Endothelial cell of umbilical vein (primary cell): Measurements from ENCODE around the gene CLNK.

Source experiments
- EZH2 ChIP-seq: IDR thresholded peaks from 2 replicates; pipeline ENCODE4 v1.6.1; 2012; ENCODE audit warnings: borderline replicate concordance, low read depth, mild to moderate bottlenecking, moderate library complexity, low read length, inconsistent platforms; ENCODE audit not compliant: severe bottlenecking
- FOS ChIP-seq: IDR thresholded peaks from 2 replicates; pipeline ENCODE4 v1.6.1; 2011; ENCODE audit warnings: mild to moderate bottlenecking, low read length, moderate library complexity, borderline replicate concordance; ENCODE audit not compliant: insufficient read depth
- JUN ChIP-seq: IDR thresholded peaks from 2 replicates; pipeline ENCODE4 v1.6.1; 2011; ENCODE audit warnings: borderline replicate concordance, low read depth; ENCODE audit not compliant: insufficient read length, insufficient read depth
- POLR2A ChIP-seq: IDR thresholded peaks from 2 replicates; pipeline ENCODE4 v1.6.1; 2012; ENCODE audit warnings: low read depth, mild to moderate bottlenecking, control low read depth, low read length
- POLR2AphosphoS5 ChIP-seq: IDR thresholded peaks from 2 replicates; pipeline ENCODE4 v1.6.1; 2012; ENCODE audit warnings: low read depth, mild to moderate bottlenecking, control low read depth, low read length, moderate library complexity; ENCODE audit not compliant: insufficient read depth
- TF ChIP-seq, protein P1 (sequence below), 2 donors: IDR thresholded peaks; 1 replicate in 1 of 2; 2 replicates in 1 of 2; pipeline ENCODE4 v1.5.1; 2011; ENCODE audit warnings: low read length in 2 of 2, mild to moderate bottlenecking in 2 of 2, moderate library complexity in 2 of 2, control low read depth in 1 of 2, inconsistent platforms in 1 of 2, low read depth in 1 of 2; ENCODE audit not compliant: insufficient read depth in 1 of 2; ENCODE audit errors: extremely low read depth in 1 of 2

DNA sequence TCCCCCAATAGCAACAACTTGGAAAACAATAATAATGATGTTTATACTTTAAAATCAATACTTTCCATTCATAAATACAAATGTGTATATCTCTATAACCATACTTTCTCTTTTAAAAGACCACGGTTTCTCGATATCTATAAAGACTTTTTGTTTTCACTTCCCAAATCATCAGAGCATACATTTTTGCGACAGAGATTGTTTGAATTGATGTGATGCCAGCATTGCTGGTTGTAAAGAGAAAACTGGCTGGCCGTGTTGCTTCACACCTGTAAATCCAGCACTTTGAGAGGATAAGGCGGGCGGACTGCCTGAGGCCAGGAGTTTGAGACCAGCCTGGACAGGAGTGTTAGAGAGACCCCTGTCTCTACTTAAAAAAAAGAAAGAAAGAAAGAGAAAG is 149.7 kb downstream of the CLNK start:
- TF ChIP-seq, protein P1, sequence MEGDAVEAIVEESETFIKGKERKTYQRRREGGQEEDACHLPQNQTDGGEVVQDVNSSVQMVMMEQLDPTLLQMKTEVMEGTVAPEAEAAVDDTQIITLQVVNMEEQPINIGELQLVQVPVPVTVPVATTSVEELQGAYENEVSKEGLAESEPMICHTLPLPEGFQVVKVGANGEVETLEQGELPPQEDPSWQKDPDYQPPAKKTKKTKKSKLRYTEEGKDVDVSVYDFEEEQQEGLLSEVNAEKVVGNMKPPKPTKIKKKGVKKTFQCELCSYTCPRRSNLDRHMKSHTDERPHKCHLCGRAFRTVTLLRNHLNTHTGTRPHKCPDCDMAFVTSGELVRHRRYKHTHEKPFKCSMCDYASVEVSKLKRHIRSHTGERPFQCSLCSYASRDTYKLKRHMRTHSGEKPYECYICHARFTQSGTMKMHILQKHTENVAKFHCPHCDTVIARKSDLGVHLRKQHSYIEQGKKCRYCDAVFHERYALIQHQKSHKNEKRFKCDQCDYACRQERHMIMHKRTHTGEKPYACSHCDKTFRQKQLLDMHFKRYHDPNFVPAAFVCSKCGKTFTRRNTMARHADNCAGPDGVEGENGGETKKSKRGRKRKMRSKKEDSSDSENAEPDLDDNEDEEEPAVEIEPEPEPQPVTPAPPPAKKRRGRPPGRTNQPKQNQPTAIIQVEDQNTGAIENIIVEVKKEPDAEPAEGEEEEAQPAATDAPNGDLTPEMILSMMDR (IDR thresholded peaks at IDR 0.05; ENCODE audit: extremely low read depth in 1 of 2, insufficient read depth in 1 of 2, low read depth in 1 of 2, low read length in 2 of 2), result no peak
- TF ChIP-seq POLR2A (no peak), EZH2 (no peak), POLR2AphosphoS5 (no peak), JUN (no peak), FOS (no peak)
